MM.1S (cell line): ENCODE data around the gene RTL9.

Experiments
- DNase-seq: peaks from one replicate; pipeline ENCODE4 v3.0.0-alpha.2; 2015
- H2AFZ ChIP-seq: fragments of 300-600 bp; sonication (generic); 2 replicates; pipeline ENCODE4 v1.6.0; 2016; ENCODE audit warnings: antibody characterized with exemption, low read length
- H3F3A ChIP-seq: fragments of 300-600 bp; sonication (generic); 2 replicates; pipeline ENCODE4 v1.6.1; 2016; ENCODE audit warnings: mild to moderate bottlenecking, antibody characterized with exemption, low read length, moderate library complexity, mixed read lengths; ENCODE audit not compliant: insufficient read depth
- H3K27ac ChIP-seq: fragments of 300-600 bp; sonication (generic); 2 replicates; pipeline ENCODE4 v1.5.1; 2016; ENCODE audit warnings: mild to moderate bottlenecking, low read length
- H3K27me3 ChIP-seq: fragments of 300-600 bp; sonication (generic); replicated peaks from 2 replicates; pipeline ENCODE4 v1.6.0; 2016; ENCODE audit warnings: low read length; ENCODE audit not compliant: insufficient read depth
- H3K36me3 ChIP-seq: fragments of 300-600 bp; sonication (generic); replicated peaks from 2 replicates; pipeline ENCODE4 v1.6.1; 2016; ENCODE audit warnings: mild to moderate bottlenecking, low read length, mixed read lengths; ENCODE audit not compliant: insufficient read depth
- H3K4me1 ChIP-seq: fragments of 300-600 bp; sonication (generic); 2 replicates; pipeline ENCODE4 v1.6.1; 2016; ENCODE audit warnings: low read length, mixed read lengths
- H3K4me2 ChIP-seq: fragments of 300-600 bp; sonication (generic); 2 replicates; pipeline ENCODE4 v1.6.0; 2016; ENCODE audit warnings: low read depth, low read length
- H3K4me3 ChIP-seq: fragments of 300-600 bp; sonication (generic); 2 replicates; pipeline ENCODE4 v1.5.1; 2016; ENCODE audit warnings: low read length, mixed read lengths
- H3K79me2 ChIP-seq: fragments of 300-600 bp; sonication (generic); 2 replicates; pipeline ENCODE4 v1.6.1; 2016; ENCODE audit warnings: mixed run types, low read length, mixed read lengths
- H3K9ac ChIP-seq: fragments of 300-600 bp; sonication (generic); 2 replicates; pipeline ENCODE4 v1.6.1; 2016; ENCODE audit warnings: low read length, mixed read lengths
- H3K9me2 ChIP-seq: fragments of 300-600 bp; sonication (generic); replicated peaks from 2 replicates; pipeline ENCODE4 v1.6.1; 2016; ENCODE audit warnings: mild to moderate bottlenecking, low read length, mixed read lengths; ENCODE audit not compliant: insufficient read depth
- H3K9me3 ChIP-seq: fragments of 300-600 bp; sonication (generic); replicated peaks from 2 replicates; pipeline ENCODE4 v1.6.1; 2016; ENCODE audit warnings: mild to moderate bottlenecking, low read length, mixed read lengths; ENCODE audit not compliant: insufficient read depth
- H4K20me1 ChIP-seq: fragments of 300-600 bp; sonication (generic); 2 replicates; pipeline ENCODE4 v1.6.1; 2016; ENCODE audit warnings: mild to moderate bottlenecking, low read length, moderate library complexity, mixed read lengths; ENCODE audit not compliant: insufficient read depth
- EZH2 ChIP-seq: fragments of 300-600 bp; sonication (generic); optimal IDR thresholded peaks from 2 replicates; pipeline ENCODE3; 2017; ENCODE audit warnings: low read depth, mild to moderate bottlenecking, antibody characterized with exemption, low read length, mixed read lengths
- EZH2phosphoT487 ChIP-seq: fragments of 300-600 bp; sonication (generic); IDR thresholded peaks from 2 replicates; pipeline ENCODE4 v1.6.1; 2018; ENCODE audit warnings: antibody characterized with exemption, low read length
- TF ChIP-seq, protein P1 (sequence below): fragments of 300-600 bp; sonication (generic); IDR thresholded peaks from 2 replicates; pipeline ENCODE4 v1.5.1; 2016; ENCODE audit warnings: antibody characterized with exemption, low read length, mixed read lengths

Gene RTL9

DNA sequence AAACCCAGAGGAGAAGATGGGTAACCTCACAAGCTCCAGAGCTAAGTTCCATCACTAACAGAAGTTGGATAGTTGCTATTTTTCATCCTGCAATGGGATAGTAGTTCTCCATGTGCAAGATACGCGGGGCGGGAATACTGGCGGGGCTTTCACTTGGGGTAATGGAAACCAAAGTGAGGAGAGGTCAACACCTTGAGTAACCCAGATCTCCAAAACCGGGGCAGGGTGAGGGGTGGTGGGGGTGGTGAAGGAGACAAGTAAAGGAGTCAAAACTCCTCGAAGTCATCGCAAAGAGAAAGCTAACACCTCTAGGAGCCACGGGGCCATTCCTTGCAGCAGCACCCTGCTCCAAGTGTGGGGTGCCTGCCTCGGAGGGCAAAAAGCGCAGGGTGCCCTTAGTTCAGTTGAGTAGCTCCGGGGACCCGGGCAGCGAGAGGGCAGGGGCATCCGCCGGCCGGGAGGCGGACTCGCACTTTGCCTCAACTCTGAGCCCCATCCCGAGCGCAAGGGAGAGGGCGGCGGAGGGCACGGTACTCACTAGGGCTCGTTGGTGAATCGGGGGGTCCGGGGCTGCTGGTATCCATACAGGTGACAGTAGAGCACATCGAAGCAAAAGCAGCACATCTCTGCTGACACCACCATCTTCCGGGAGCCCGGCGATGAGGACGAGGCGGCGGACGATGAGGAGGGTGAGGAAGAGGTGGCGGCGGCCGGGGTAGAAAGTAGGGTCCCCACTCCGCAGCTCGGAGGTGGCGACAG, 41.4 kb upstream of the RTL9 start:
- TF ChIP-seq, protein P1, sequence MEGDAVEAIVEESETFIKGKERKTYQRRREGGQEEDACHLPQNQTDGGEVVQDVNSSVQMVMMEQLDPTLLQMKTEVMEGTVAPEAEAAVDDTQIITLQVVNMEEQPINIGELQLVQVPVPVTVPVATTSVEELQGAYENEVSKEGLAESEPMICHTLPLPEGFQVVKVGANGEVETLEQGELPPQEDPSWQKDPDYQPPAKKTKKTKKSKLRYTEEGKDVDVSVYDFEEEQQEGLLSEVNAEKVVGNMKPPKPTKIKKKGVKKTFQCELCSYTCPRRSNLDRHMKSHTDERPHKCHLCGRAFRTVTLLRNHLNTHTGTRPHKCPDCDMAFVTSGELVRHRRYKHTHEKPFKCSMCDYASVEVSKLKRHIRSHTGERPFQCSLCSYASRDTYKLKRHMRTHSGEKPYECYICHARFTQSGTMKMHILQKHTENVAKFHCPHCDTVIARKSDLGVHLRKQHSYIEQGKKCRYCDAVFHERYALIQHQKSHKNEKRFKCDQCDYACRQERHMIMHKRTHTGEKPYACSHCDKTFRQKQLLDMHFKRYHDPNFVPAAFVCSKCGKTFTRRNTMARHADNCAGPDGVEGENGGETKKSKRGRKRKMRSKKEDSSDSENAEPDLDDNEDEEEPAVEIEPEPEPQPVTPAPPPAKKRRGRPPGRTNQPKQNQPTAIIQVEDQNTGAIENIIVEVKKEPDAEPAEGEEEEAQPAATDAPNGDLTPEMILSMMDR, result no peak
- TF ChIP-seq EZH2phosphoT487 (no peak), EZH2 (no peak)
- no peaks in the 10 kb centered on the region for H3K27me3 ChIP-seq
- H3K4me3 ChIP-seq, result peak overlapping the region; percentile 79
- no peaks in the 10 kb centered on the region for H3K9me3 ChIP-seq
- H3F3A ChIP-seq, result no peaks in the 10 kb centered on the region
- H2AFZ ChIP-seq, result peak overlapping the region; percentile 54
- H3K27ac ChIP-seq, result peak overlapping the region; percentile 69; the same call in 1 of the 2 replicates
- peak overlapping the region; percentile 52; the same call in 1 of the 2 replicates for H3K4me2 ChIP-seq
- peaks cover 9% of the 10 kb centered on the region for H3K4me1 ChIP-seq
- H3K9me2 ChIP-seq, result no peaks in the 10 kb centered on the region
- H3K36me3 ChIP-seq, result no peaks in the 10 kb centered on the region
- peaks cover 56% of the 10 kb centered on the region for H3K79me2 ChIP-seq
- peak overlapping the region; percentile 88 for H3K9ac ChIP-seq
- H4K20me1 ChIP-seq, result no peaks in the 10 kb centered on the region
- DNase-seq, result peak; percentile 24

DNA sequence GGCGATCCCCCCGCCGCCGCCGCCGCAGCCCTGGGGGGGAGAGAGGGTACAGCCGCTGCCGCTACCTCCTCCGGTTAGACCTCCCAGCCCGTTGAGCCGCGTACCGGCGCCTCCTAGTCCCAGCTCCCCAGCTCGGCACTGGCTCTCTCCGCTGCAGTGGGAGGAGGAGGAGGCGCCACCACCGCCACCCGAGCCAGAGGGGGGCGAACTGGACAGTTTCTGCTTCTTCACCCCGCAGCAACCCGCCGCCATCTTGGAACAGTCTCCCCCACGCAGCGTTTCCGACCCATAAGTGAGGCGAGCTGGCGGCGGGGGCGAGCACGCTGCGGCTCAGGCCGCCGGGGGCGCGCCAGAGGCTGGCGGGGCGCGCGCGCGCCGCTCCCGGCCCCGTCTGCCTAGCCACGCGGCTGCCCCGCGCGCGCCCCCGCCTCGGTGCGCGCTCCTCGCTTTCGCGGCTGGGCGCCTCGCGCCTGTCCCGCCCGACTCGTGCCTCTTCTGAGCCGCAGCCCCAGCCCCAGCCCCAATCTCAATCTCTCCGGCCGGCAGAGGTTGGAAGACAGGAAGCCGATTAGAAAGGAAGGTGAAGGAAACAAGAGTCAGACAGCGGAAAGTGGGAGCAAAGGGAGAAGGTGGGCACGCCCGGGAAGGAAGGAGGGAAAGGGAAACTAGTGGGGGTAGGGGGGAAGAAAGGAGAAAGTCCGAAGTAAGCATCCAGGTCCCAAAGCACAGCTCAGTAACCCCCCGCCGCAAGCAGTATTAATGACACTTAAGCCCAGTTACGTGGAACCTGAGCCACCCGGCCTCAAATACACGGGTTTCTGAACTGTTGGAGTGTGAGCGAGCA, 40.6 kb upstream of the RTL9 start, which contains the start of gene AMMECR1:
Gene AMMECR1, minus strand, starts transcription at position 266 of the 844 bp plus-strand sequence. Its CDS starts 14 bp downstream, at position 252.
- no peaks in the 10 kb centered on the region for H3K9me2 ChIP-seq
- no peaks in the 10 kb centered on the region for H4K20me1 ChIP-seq
- H3F3A ChIP-seq, result no peaks in the 10 kb centered on the region
- peak within 1 kb of the TSS; percentile 74 for H2AFZ ChIP-seq
- H3K27ac ChIP-seq, result peak within 1 kb of the TSS; percentile 82; the same call in 1 of the 2 replicates
- TF ChIP-seq EZH2 (no peak), EZH2phosphoT487 (no peak)
- TF ChIP-seq, protein P1, result no peak
- peak within 1 kb of the TSS; percentile 88 for H3K9ac ChIP-seq
- H3K4me3 ChIP-seq, result peak within 1 kb of the TSS; percentile 79
- no peaks in the 10 kb centered on the region for H3K27me3 ChIP-seq
- peaks cover 4% of the 10 kb centered on the region; the same call in 1 of the 2 replicates for H3K4me1 ChIP-seq
- H3K9me3 ChIP-seq, result no peaks in the 10 kb centered on the region
- H3K4me2 ChIP-seq, result peak within 1 kb of the TSS; percentile 52
- H3K79me2 ChIP-seq, result peaks cover 48% of the 10 kb centered on the region
- DNase-seq, result peak; percentile 83
- H3K36me3 ChIP-seq, result no peaks in the 10 kb centered on the region

DNA sequence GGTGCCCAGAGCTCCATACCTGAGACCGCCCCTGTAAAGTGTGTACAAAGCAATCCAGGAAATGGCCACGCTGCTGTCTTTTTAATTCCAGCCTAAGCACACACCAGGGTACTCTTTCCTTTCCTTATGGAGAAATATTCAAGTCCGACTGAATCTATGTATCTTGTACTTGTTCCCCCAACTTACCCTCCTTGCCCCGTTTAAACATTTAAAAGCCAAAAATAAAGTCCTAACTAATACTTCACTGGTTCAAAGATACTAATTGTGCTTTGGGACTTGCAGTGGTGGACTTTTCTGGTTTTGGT, 40.0 kb upstream of the RTL9 start:
- no peaks in the 10 kb centered on the region for H3K9me3 ChIP-seq
- H3K27ac ChIP-seq, result peak overlapping the region; percentile 82; the same call in 1 of the 2 replicates
- H2AFZ ChIP-seq, result peak overlapping the region; percentile 74

More for the DNA sequence above, 40.0 kb upstream of the RTL9 start:
- Histone ChIP-seq H3K9me2 (no peaks in the 10 kb centered on the region), H4K20me1 (no peaks in the 10 kb centered on the region), H3K27me3 (no peaks in the 10 kb centered on the region), H3K79me2 (peaks cover 42% of the 10 kb centered on the region), H3K9ac (peak overlapping the region; percentile 79), H3K4me1 (peaks cover 4% of the 10 kb centered on the region; the same call in 1 of the 2 replicates), H3K36me3 (no peaks in the 10 kb centered on the region), H3F3A (no peaks in the 10 kb centered on the region), H3K4me2 (peak overlapping the region; percentile 40), H3K4me3 (peak overlapping the region; percentile 64)
- TF ChIP-seq EZH2 (no peak), EZH2phosphoT487 (no peak)
- TF ChIP-seq, protein P1, result no peak
- DNase-seq, result no peak
